HepG2 (cell line): ENCODE results near the gene HOXB6. TPM values are rescaled to one million over a fixed set of nuclear protein-coding genes. Genes with fewer than 3 reads are reported as not detected.

Experiments used
- GZF1 ChIP-seq: sonication (generic); formaldehyde crosslinking; IDR thresholded peaks from 2 replicates; pipeline ENCODE4 v1.5.1; 2020; ENCODE audit warnings: mild to moderate bottlenecking, missing genetic modification reagents
- HNRNPL ChIP-seq: fragments of 200-400 bp; formaldehyde crosslinking; IDR thresholded peaks from 2 replicates; pipeline ENCODE4 v1.6.1; 2017; ENCODE audit warnings: mild to moderate bottlenecking, low read depth, low read length
- KAT7 ChIP-seq: IDR thresholded peaks from 2 replicates; pipeline ENCODE4 v1.6.1; 2018; ENCODE audit warnings: borderline replicate concordance, missing compliant biosample characterization
- KLF16 ChIP-seq, 2 experiments: sonication (generic) in 1 of 2; formaldehyde crosslinking in 1 of 2; IDR thresholded peaks; 2 replicates each; pipeline versions ENCODE4 v1.6.1 to v1.8.0; 2016 to 2023; ENCODE audit warnings: missing genetic modification reagents in 2 of 2, missing compliant biosample characterization in 1 of 2
- MTA1 ChIP-seq: sonication (generic); formaldehyde crosslinking; IDR thresholded peaks from 2 replicates; pipeline ENCODE4 v1.4.0; 2020; ENCODE audit warnings: missing genetic modification reagents, mild to moderate bottlenecking, borderline replicate concordance
- NCOA2 ChIP-seq: sonication (generic); formaldehyde crosslinking; IDR thresholded peaks from 2 replicates; pipeline ENCODE4 v1.8.0; 2022; ENCODE audit warnings: inconsistent platforms
- PRMT3 ChIP-seq: sonication (generic); formaldehyde crosslinking; IDR thresholded peaks from 2 replicates; pipeline ENCODE4 v1.8.1; 2022; ENCODE audit warnings: low read depth, mild to moderate bottlenecking, moderate library complexity, missing genetic modification reagents, borderline replicate concordance
- TBX2 ChIP-seq: sonication (generic); formaldehyde crosslinking; IDR thresholded peaks from 2 replicates; pipeline ENCODE4 v1.5.0; 2020; ENCODE audit warnings: missing genetic modification reagents, mild to moderate bottlenecking, borderline replicate concordance
- TGIF2 ChIP-seq: IDR thresholded peaks from 2 replicates; pipeline ENCODE4 v1.6.1; 2016; ENCODE audit warnings: control low read depth, missing compliant biosample characterization
- ZNF558 ChIP-seq: sonication (generic); formaldehyde crosslinking; IDR thresholded peaks from 2 replicates; pipeline ENCODE4 v1.9.0; 2022; ENCODE audit warnings: mild to moderate bottlenecking, missing genetic modification reagents, borderline replicate concordance
- ZNF614 ChIP-seq: IDR thresholded peaks from 2 replicates; pipeline ENCODE4 v1.6.1; 2018; ENCODE audit warnings: missing biosample characterization, missing genetic modification reagents, inconsistent platforms, borderline replicate concordance
- ZNF660 ChIP-seq: sonication (generic); formaldehyde crosslinking; IDR thresholded peaks from 2 replicates; pipeline ENCODE4 v1.5.1; 2020; ENCODE audit warnings: mild to moderate bottlenecking, low read depth, missing genetic modification reagents, borderline replicate concordance
- ZSCAN9 ChIP-seq: IDR thresholded peaks from 2 replicates; pipeline ENCODE4 v1.6.1; 2016; ENCODE audit warnings: borderline replicate concordance
- polyA plus RNA-seq, 8 experiments: library from polyadenylated mRNA; depleted of rRNA in 3 of 8; stranded (reverse) in 7 of 8; unstranded in 1 of 8; fragments of >200 nt; fragmentation: Illumina TruSeq in 4 of 8; extraction: Trizol in 4 of 8; gene quantifications; 2 replicates each; pipeline versions ENCODE4 v1.2.1 to v1.2.3, GENCODE V29; 2011 to 2016; ENCODE audit warnings: low read depth in 4 of 8, missing spikeins in 1 of 8, mixed read lengths in 1 of 8; ENCODE audit not compliant: insufficient read depth in 1 of 8
- total RNA-seq, 5 experiments: library from RNA; depleted of rRNA; stranded (reverse); fragments of >200 nt; fragmentation: Illumina TruSeq; extraction: Trizol; gene quantifications; 2 replicates each; pipeline ENCODE4 v1.2.3, GENCODE V29; 2016; ENCODE audit warnings: low read depth in 1 of 5
- TF ChIP-seq, protein P1 (sequence below): sonication (generic); formaldehyde crosslinking; IDR thresholded peaks from 2 replicates; pipeline ENCODE4 v1.4.0; 2020; ENCODE audit warnings: missing genetic modification reagents
- TF ChIP-seq, protein P2 (sequence below): sonication (generic); formaldehyde crosslinking; IDR thresholded peaks from 2 replicates; pipeline ENCODE4 v1.5.0; 2020; ENCODE audit warnings: mild to moderate bottlenecking, missing genetic modification reagents
- TF ChIP-seq, protein P3 (sequence below), 2 experiments: sonication (generic) in 1 of 2; formaldehyde crosslinking in 1 of 2; IDR thresholded peaks; 2 replicates each; pipeline versions ENCODE4 v1.4.0 to v1.6.1; 2016 to 2020; ENCODE audit warnings: borderline replicate concordance in 1 of 2, low read depth in 1 of 2, mild to moderate bottlenecking in 1 of 2, missing genetic modification reagents in 1 of 2
- TF ChIP-seq, protein P4 (sequence below): sonication (generic); formaldehyde crosslinking; IDR thresholded peaks from 2 replicates; pipeline ENCODE4 v1.5.1; 2020; ENCODE audit warnings: mild to moderate bottlenecking, missing genetic modification reagents, borderline replicate concordance

Gene HOXB6
- total and polyA plus RNA-seq, 2 of the 13 experiments (the other 11 are each of a cell fraction or from before 2014, with no cell fraction given): not detected

DNA sequence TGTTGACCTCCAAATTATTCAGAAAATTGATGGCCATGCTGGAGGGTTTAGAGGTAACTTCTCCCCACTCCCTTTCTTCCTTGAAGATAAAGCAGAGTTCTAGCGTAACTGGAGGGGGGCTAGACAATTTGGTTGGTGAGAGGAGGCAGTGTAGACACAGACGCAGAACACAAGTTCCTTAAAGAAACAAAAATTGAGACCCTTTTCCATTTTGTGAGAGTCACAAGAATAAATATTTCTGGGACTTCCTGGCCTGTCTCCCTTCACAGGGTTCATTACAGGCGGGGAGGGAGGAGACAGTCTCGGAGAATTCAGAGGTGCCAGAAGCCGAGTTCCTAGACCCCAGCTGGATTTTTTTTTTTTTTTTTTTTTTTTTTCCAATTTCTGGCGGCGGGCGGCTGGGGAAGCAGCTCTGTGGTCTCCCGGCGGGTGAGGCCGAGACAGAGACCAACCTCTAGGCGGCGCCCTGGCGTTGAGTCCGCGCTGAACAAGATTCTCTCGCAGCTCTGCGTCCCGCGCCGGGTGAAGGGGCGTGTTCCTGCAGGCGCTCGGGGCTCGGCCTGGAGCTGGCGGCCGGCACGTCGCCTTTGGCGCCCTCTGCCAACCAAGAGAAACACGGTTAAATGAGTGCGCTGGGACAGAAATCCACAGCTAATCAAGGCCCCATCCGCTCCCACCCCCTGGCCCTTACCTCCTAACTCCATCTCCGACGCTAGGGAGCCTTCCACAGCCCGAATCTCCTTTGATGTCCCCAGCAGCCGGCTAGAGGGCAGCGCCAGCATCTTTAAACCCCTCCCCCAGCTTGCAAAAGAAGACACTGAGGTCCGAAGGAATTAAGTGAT, 31.6 kb upstream of the HOXB6 start (continued):
- TF ChIP-seq, protein P1, sequence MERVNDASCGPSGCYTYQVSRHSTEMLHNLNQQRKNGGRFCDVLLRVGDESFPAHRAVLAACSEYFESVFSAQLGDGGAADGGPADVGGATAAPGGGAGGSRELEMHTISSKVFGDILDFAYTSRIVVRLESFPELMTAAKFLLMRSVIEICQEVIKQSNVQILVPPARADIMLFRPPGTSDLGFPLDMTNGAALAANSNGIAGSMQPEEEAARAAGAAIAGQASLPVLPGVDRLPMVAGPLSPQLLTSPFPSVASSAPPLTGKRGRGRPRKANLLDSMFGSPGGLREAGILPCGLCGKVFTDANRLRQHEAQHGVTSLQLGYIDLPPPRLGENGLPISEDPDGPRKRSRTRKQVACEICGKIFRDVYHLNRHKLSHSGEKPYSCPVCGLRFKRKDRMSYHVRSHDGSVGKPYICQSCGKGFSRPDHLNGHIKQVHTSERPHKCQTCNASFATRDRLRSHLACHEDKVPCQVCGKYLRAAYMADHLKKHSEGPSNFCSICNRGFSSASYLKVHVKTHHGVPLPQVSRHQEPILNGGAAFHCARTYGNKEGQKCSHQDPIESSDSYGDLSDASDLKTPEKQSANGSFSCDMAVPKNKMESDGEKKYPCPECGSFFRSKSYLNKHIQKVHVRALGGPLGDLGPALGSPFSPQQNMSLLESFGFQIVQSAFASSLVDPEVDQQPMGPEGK (CRISPR knock-in tag): peak; percentile 65
- TF ChIP-seq TBX2 (CRISPR knock-in tag): peak; percentile 63; the same call in 1 of the 2 replicates
- TF ChIP-seq ZSCAN9: 0 out of 2 replicates have a peak, but pooled peaks have one; percentile 46
- no peak for TF ChIP-seq GZF1 (CRISPR knock-in tag)
- TF ChIP-seq HNRNPL: 0 out of 2 replicates have a peak, but pooled peaks have one; percentile 33
- TF ChIP-seq, protein P2, sequence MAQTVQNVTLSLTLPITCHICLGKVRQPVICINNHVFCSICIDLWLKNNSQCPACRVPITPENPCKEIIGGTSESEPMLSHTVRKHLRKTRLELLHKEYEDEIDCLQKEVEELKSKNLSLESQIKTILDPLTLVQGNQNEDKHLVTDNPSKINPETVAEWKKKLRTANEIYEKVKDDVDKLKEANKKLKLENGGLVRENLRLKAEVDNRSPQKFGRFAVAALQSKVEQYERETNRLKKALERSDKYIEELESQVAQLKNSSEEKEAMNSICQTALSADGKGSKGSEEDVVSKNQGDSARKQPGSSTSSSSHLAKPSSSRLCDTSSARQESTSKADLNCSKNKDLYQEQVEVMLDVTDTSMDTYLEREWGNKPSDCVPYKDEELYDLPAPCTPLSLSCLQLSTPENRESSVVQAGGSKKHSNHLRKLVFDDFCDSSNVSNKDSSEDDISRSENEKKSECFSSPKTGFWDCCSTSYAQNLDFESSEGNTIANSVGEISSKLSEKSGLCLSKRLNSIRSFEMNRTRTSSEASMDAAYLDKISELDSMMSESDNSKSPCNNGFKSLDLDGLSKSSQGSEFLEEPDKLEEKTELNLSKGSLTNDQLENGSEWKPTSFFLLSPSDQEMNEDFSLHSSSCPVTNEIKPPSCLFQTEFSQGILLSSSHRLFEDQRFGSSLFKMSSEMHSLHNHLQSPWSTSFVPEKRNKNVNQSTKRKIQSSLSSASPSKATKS (CRISPR knock-in tag): no peak
- TF ChIP-seq, protein P3, sequence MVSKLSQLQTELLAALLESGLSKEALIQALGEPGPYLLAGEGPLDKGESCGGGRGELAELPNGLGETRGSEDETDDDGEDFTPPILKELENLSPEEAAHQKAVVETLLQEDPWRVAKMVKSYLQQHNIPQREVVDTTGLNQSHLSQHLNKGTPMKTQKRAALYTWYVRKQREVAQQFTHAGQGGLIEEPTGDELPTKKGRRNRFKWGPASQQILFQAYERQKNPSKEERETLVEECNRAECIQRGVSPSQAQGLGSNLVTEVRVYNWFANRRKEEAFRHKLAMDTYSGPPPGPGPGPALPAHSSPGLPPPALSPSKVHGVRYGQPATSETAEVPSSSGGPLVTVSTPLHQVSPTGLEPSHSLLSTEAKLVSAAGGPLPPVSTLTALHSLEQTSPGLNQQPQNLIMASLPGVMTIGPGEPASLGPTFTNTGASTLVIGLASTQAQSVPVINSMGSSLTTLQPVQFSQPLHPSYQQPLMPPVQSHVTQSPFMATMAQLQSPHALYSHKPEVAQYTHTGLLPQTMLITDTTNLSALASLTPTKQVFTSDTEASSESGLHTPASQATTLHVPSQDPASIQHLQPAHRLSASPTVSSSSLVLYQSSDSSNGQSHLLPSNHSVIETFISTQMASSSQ (IDR thresholded peaks at IDR 0.05; ENCODE audit: low read depth): no peak
- TF ChIP-seq, protein P3 (CRISPR knock-in tag; IDR thresholded peaks at IDR 0.05; ENCODE audit: borderline replicate concordance): no peak
- TF ChIP-seq NCOA2 (CRISPR knock-in tag): 0 out of 2 replicates have a peak, but pooled peaks have one; percentile 26
- no peak for TF ChIP-seq ZNF558 (CRISPR knock-in tag)
- peak; percentile 76; the same call in 1 of the 2 replicates for TF ChIP-seq MTA1
- TF ChIP-seq KLF16 (CRISPR knock-in tag; IDR thresholded peaks at IDR 0.05): peak in 1 of 2 experiments; percentile 85; a peak in 2 of 4 replicates
- no peak for TF ChIP-seq TGIF2 (CRISPR knock-in tag)
- TF ChIP-seq, protein P4, sequence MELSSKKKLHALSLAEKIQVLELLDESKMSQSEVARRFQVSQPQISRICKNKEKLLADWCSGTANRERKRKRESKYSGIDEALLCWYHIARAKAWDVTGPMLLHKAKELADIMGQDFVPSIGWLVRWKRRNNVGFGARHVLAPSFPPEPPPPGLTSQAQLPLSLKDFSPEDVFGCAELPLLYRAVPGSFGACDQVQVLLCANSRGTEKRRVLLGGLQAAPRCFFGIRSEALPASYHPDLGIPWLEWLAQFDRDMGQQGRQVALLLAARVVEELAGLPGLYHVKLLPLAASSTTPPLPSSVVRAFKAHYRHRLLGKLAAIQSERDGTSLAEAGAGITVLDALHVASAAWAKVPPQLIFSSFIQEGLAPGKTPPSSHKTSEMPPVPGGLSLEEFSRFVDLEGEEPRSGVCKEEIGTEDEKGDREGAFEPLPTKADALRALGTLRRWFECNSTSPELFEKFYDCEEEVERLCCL (CRISPR knock-in tag): no peak
- TF ChIP-seq ZNF660 (CRISPR knock-in tag): no peak
- TF ChIP-seq KAT7 (CRISPR knock-in tag): 0 out of 2 replicates have a peak, but pooled peaks have one; percentile 47
- TF ChIP-seq ZNF614: peak; percentile 74; the same call in 1 of the 2 replicates
- TF ChIP-seq PRMT3 (CRISPR knock-in tag): no peak
